Activated CD4-positive, alpha-beta T cell treated with anti-CD3 and anti-CD28 coated beads for 48 hours (primary cell): ENCODE results near the gene ENPP4.
"Not testable (repeated sequence)": the region's sequence is repeated elsewhere in the genome, so short reads cannot be mapped to it uniquely, and the experiment has no call there.

Experiments used
- DNase-seq: peaks from one replicate; pipeline ENCODE4 v3.0.0-alpha.2; 2020

ENPP4 gene

GRCh38 chr6:46134216-46134615 is 4.4 kb downstream of the ENPP4 start:
- no peak for DNase-seq

DNA sequence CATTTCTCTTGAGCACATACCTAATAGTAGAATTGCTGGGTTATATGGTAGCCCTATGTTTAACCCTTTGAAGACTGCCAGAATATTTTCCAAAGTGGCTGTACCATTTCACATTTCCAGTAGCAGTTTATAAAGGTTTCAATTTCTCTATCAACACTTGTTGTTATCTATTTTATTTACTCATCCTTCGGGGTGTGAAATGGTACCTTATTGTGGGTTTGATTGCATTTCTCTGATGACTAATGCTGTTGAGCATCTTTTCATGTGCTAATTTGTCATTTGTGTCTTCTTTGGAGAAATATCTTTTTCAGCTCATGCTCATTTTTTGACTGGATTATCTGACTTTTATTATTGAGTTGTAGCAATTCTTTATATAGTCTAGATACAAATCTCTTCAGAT is 5.4 kb downstream of the ENPP4 start:
- DNase-seq: no peak

- no peak for DNase-seq
These were observed 7.0 kb downstream of the ENPP4 start for GRCh38 chr6:46136831-46137230.

DNA sequence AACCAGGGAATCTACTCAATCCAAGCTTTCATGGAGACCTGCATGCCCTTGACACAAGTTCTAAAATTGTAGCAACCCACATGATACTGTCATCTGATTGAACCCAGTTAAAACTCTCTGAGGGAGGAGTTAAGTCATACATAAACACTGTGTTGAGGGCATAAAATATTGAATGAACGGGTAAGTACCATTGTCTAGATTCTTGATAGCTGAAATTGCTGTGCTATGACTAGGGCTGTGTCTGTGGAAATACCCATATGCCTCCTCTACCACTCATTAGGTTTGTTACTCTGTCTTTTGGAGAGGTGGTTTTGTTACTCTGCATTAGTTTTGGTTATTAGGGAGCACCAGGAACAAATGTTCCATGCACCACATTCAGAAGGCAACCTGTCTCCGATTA is 7.6 kb downstream of the ENPP4 start:
- DNase-seq: no peak

- no peak for DNase-seq
These were observed 8.5 kb downstream of the ENPP4 start for GRCh38 chr6:46138281-46138680.

- DNase-seq: no peak
These were observed 14.5 kb downstream of the ENPP4 start for GRCh38 chr6:46144270-46144669.

- not testable (repeated sequence) for DNase-seq
These were observed 19.3 kb downstream of the ENPP4 start for GRCh38 chr6:46149066-46149465.

DNA sequence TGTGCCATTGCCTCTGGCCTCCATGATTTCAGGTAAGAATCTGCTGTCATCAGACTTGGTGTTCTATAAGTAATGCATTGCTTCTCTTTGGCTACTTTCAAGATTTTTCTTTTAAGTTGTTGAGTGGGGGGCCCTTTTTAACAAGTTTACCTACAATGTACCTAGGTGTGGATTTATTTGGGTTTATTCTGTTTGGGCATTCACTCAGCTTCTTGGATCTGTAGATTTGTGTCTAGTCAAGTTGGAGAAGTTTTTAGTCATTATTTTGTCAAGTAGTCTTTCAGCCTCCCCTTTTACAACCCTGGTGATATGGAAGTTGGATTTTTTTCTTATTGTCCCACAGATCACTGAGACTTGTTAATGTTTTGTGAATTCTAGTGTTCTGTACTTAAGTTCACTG is 26.9 kb downstream of the ENPP4 start:
- no peak for DNase-seq

DNA sequence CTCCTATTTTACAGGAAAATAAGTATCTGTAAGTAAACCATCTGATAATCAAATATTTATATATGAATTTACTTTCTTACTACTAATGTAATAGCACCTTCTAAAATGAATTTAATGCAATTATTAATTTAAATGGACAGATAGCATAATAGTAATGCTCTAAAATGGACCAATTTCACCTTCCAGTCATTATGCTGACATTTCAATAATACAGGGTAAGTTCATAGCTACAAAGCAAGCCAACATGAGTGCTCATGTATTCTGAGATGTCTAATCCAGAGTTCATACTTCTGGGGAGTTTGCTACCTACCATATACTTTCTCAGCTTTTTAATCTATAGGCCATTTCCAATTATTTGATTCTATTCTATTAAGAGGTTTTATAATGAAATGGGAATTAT is 29.4 kb downstream of the ENPP4 start:
- no peak for DNase-seq

DNA sequence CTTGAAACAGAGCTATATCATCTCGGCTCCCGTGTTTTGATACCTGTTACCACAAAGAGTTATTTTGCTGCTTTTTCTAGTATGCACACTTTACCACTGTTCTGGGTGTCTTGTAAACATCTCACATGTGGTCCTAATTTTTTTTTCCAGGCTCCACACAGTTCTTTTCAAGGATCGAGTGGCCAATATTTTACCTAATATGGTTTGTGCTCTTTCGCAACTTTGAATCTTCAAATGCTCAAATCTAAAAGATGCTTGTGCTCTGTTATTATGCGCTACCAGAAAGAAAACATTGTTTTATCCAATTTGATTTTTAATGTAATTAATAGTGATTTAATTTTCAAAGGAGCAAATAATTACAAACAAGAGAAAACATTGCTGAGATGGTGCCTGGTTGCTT is 30.3 kb downstream of the ENPP4 start:
- no peak for DNase-seq

DNA sequence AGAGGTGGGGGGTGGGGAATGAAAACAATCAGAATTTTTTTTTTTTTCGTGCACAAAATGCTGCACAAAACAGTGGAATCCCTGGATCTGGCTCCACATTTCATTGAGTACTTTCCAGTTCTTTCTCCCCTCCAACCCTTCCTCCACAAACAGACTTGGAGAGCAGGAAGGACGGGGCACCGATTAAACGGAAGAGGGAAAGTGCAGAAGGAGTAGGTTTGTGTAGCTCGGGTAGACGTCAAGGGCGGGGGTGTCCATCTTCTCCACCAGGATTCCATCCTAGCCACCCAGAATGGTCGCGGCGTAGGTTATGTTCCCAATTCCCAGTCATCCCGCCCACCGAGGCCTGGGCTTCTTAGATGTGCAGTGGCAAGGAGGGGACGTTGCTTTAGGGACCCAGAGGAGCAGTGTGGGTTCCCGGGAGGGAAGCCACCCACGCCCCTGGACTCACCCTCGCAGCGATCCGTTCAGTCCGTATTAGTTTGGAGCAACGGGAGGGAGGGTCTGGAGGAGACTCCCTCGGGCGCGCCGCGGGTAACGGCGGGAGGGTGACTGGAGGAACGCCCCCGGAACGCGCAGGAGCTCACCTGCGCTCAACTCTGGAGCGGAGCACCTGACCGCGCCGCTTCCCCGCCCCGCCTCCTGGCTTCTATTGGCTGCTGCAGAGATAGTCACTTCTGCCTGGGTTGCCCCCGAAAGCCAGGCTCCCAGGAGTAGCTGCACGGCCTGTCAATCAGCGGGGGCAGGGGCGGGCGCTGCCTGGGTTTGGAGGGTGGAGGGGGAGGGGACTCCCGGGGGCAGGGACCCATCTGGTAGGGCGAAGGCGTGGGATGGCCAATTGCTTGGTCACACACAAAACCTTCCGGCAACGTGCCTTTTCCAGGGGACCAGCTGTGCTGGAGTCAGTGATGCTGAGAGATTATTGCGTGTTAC is 40.8 kb downstream of the ENPP4 start, which contains the start of gene ENPP5:
ENPP5 (minus strand) TSS at position 624 of the 933 bp plus-strand sequence. CDS start 2,718 bp downstream, outside the sequence.
- DNase-seq: peak; percentile 67

GRCh38 chr6:46172176-46172575 is 42.4 kb downstream of the ENPP4 start:
- no peak for DNase-seq

DNA sequence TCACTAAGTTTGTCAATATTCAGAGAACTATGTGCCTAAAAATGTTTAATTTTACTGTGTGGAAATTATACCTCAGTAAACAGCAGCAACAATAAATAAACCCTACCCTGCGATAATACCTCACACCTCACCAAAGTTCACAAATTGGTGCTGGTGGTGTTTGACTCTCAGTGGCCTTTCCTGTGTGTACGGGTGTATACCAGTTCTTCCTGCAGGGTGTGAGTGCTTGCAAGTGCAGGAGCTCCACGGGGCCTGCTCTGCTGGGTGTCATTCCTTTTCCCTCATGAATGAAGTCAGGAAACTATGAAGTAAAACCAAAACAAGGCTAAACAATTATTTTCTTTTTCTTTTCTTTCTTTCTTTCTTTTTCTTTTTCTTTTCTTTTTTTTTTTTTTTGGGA is 45.1 kb downstream of the ENPP4 start:
- DNase-seq: no peak

GRCh38 chr6:46175446-46175845 is 45.7 kb downstream of the ENPP4 start:
- DNase-seq: no peak

DNA sequence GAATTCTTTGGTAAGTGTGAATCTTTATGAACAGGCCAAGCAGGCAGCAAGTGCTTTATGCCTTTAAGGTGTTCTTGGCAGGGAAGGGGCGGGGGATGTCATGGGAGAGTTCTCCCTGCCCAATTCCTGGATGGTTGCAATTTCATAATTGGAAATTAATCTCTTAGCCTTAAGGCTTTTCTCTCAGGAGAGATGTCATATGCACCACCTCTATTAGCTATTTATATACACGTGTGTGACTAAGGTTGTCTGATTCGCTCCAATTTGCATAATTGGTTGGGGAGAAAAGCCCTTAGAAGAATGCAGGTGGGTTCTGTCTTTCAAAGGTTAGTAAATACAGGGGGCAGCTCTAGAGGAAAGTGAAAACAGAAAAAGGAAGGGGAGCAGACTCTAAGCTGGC is 46.2 kb downstream of the ENPP4 start:
- no peak for DNase-seq

DNA sequence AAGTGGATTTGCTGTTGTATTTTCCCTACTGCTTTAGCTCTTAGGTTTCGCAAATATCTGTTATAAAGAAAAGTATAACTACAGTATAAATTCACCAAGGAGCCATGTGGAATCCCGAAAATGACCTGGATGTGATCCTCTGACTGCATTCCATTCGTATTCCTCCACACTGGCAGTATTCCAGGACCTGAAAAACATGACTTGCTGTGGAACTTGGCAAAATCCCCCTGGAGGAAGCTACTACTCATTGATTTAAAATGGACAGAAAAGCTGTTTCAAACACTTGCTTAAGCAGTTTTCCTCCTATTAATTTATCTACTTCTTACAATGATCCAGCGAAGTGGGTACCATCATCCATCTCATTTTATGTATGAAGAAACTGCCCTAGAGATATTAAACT is 54.3 kb downstream of the ENPP4 start:
- DNase-seq: no peak

- DNase-seq: no peak
These were observed 56.8 kb downstream of the ENPP4 start for GRCh38 chr6:46186583-46186982.

DNA sequence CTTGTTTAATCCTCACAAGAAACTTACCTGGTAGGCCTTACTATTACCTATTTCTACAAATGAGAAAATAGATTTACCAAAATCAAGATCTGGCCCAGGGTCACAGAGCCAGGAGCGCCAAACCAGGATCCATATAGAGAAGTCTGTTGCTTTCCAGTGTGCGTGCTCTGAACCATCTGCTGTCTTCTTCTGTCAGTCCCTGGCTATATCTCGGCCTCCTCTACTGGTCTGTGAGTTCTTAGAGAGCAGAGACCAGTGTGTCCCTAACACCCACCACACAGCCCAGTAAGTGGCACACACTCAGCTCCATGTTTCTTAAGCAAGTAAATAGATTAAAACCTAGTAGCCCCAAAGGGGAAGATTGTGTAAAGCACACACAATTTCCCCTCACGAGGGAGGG is 59.9 kb downstream of the ENPP4 start:
- DNase-seq: no peak

DNA sequence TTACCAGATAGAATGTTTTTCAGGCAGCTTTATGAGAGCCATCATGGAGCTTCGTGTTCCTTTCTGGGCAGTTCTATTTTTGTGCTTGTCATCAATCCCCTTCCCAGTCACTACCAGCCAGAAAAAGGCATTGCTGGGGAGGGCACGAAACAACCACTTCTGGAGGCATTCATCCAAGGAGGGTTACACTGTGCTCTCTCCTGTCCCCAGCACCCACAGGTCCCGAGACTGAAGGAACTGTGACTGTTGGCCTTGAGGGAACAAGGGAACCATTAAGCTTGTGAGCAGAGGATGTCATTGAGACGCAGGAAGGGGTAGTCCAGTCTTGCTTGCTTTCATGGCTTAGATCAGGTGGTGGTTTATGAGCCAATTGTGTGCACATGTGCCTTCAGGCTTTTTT is 61.1 kb downstream of the ENPP4 start:
- no peak for DNase-seq

- DNase-seq: no peak
These were observed 62.2 kb downstream of the ENPP4 start for GRCh38 chr6:46191961-46192360.
